Testis (tissue), 2 donors: ENCODE data around the gene ZFAND6.

ENCODE experiments used
- CTCF ChIP-seq, 3 experiments: fragments of 450-650 bp in 2 of 3; fragments of 200-600 bp in 1 of 3; sonication (generic) in 1 of 3; IDR thresholded peaks; one replicate each; pipeline ENCODE4 v1.5.1; 2016 to 2019; ENCODE audit warnings: antibody characterized with exemption in 3 of 3, mild to moderate bottlenecking in 2 of 3, moderate library complexity in 1 of 3
- POLR2A ChIP-seq: fragments of 450-650 bp; IDR thresholded peaks from one replicate; pipeline ENCODE4 v1.6.1; 2017; ENCODE audit warnings: antibody characterized with exemption, mild to moderate bottlenecking, moderate library complexity

GRCh38 chr15:80159811-80160569 is 100.5 kb downstream of the ZFAND6 start:
- TF ChIP-seq CTCF (IDR thresholded peaks at IDR 0.05) (no peak), POLR2A (no peak)
